HT1080 (cell line): Measurements from ENCODE around the gene PI3. TPM values are rescaled to one million over a fixed set of nuclear protein-coding genes. Genes with fewer than 3 reads are reported as not detected.
"Not testable (repeated sequence)": the region's sequence is repeated elsewhere in the genome, so short reads cannot be mapped to it uniquely, and the experiment has no call there.

ENCODE experiments used
- DNase-seq: peaks from one replicate; pipeline ENCODE4 v3.0.0-alpha.2; 2015; ENCODE audit warnings: low read depth
- polyA plus RNA-seq, 2 experiments: library from polyadenylated mRNA; depleted of rRNA; stranded (reverse); fragments of >200 nt; gene quantifications; 2 replicates each; pipeline ENCODE4 v1.2.3, GENCODE V29; 2015
- total RNA-seq: library from RNA; depleted of rRNA; stranded (reverse); fragments of >200 nt; shearing (Covaris generic); gene quantifications from 2 replicates; pipeline ENCODE4 v1.2.3, GENCODE V29; 2014; rRNA removed

PI3 gene
- not detected in 2 replicates for total RNA-seq
- polyA plus RNA-seq (2015; cell fraction: cytosol; rRNA removed), result not detected in 2 replicates
- not detected in 2 replicates for polyA plus RNA-seq (2015; cell fraction: nucleus; rRNA removed)

GRCh38 chr20:45174434-45175364 is at the start of gene PI3:
Gene PI3 (plus strand): TSS chr20:45174902. CDS start chr20:45174923, 21 bp downstream.
- peak; percentile 26 for DNase-seq

GRCh38 chr20:45128099-45128498 is 46.6 kb upstream of the PI3 start:
- no peak for DNase-seq

- DNase-seq, result no peak
Observed at GRCh38 chr20:45136911-45137310, 37.8 kb upstream of the PI3 start.

- peak; percentile 31 for DNase-seq
Observed at GRCh38 chr20:45138561-45139300, 36.0 kb upstream of the PI3 start.

- not testable (repeated sequence) for DNase-seq
Observed at GRCh38 chr20:45139733-45140375, 34.8 kb upstream of the PI3 start.

- DNase-seq, result no peak
Observed at GRCh38 chr20:45140836-45141235, 33.9 kb upstream of the PI3 start.

- DNase-seq, result no peak
Observed at GRCh38 chr20:45149062-45149461, 25.6 kb upstream of the PI3 start.

- DNase-seq, result no peak
Observed at GRCh38 chr20:45152405-45152804, 22.3 kb upstream of the PI3 start.

- no peak for DNase-seq
Observed at GRCh38 chr20:45153147-45153546, 21.6 kb upstream of the PI3 start.

GRCh38 chr20:45153752-45154151 is 20.9 kb upstream of the PI3 start:
- DNase-seq, result no peak

GRCh38 chr20:45154183-45154582 is 20.5 kb upstream of the PI3 start:
- DNase-seq, result peak; percentile 7

- not testable (repeated sequence) for DNase-seq
Observed at GRCh38 chr20:45154794-45155193, 19.9 kb upstream of the PI3 start.

- DNase-seq, result no peak
Observed at GRCh38 chr20:45156713-45157112, 18.0 kb upstream of the PI3 start.

- DNase-seq, result peak; percentile 74
Observed at GRCh38 chr20:45157962-45158361, 16.7 kb upstream of the PI3 start.

- DNase-seq, result no peak
Observed at GRCh38 chr20:45163083-45163803, 11.5 kb upstream of the PI3 start.

- no peak for DNase-seq
Observed at GRCh38 chr20:45164906-45165305, 9.8 kb upstream of the PI3 start.

GRCh38 chr20:45173522-45173921 is 1.2 kb upstream of the PI3 start:
- DNase-seq, result no peak

- no peak for DNase-seq
Observed at GRCh38 chr20:45176526-45177267, 2.0 kb downstream of the PI3 start.

- peak; percentile 15 for DNase-seq
Observed at GRCh38 chr20:45179166-45179565, 4.5 kb downstream of the PI3 start.

- DNase-seq, result no peak
Observed at GRCh38 chr20:45181639-45182038, 6.9 kb downstream of the PI3 start.
